ENCODE data around the gene EFS. TPM values are rescaled to one million over a fixed set of nuclear protein-coding genes. Genes with fewer than 3 reads are reported as not detected.

EFS gene
- total and polyA plus RNA-seq, 2 of the 8 experiments (the other 6 are each of a cell fraction or from before 2014, with no cell fraction given), result 27.8 to 28.6 TPM

DNA sequence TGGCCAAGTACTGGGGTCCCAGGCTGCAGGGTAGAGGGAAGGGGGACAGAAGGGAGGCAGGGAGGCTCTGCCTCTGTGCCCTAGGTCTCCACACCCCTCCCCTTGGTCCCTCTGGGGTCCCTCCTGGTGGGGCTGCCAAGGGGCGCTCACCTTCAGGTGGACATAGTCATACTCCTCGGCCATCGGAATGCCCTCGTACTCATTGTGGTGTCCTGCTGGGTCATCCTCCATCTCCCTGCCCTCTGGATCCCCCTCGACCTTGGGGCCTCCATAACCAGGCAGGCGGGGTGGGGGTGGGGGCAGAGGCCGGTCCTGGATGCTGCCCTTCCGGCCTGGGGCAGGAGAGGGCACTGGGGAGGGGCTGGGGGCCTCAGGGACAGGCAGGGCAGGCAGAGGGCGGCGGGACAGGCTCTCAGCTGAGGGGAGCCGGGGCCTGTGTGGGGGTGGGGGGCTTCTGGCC lies 5.8 kb downstream of the EFS start:
- Histone ChIP-seq H2BK12ac (ENCODE audit: low read depth, low read length) (no peak overlapping the region), H3K56ac (replicated peaks; ENCODE audit: insufficient read length, low read depth, low read length) (no peak overlapping the region), H3K36me3 (ENCODE audit: control insufficient read depth in 2 of 4, insufficient read depth in 4 of 4, low read length in 3 of 4) (peaks cover 0 to 22% (median 11%) of the 10 kb centered on the region in 4 experiments; a peak in 4 of 8 replicates), H4K5ac (ENCODE audit: insufficient read length, low read depth, low read length) (no peak overlapping the region), H3K18ac (ENCODE audit: extremely low read depth, low read length) (no peak overlapping the region), H3K27me3 (replicated peaks in 1 of 4; ENCODE audit: control insufficient read depth in 3 of 4, extremely low read depth in 1 of 4, insufficient read depth in 3 of 4, low read length in 3 of 4) (peaks cover 0 to 3% (median 1%) of the 10 kb centered on the region in 4 experiments; a peak in 3 of 7 replicates), H3K4me1 (replicated peaks in 1 of 4; ENCODE audit: control insufficient read depth in 3 of 4, insufficient read depth in 4 of 4, low read length in 3 of 4) (peaks cover 0 to 11% (median 8%) of the 10 kb centered on the region in 4 experiments; a peak in 5 of 7 replicates), H3K9ac (replicated peaks in 1 of 4; ENCODE audit: extremely low read depth in 1 of 4, low read depth in 3 of 4, low read length in 3 of 4) (no peak overlapping the region), H2AK5ac (ENCODE audit: low read depth, low read length) (no peak overlapping the region), H3K4ac (replicated peaks; ENCODE audit: insufficient read length, low read depth, low read length) (no peak overlapping the region), H4K20me1 (replicated peaks in 1 of 2; ENCODE audit: control insufficient read depth in 1 of 2, insufficient read depth in 2 of 2, low read length in 2 of 2) (peaks cover 8 to 12% of the 10 kb centered on the region in 2 experiments), H3K4me2 (ENCODE audit: insufficient read depth in 1 of 2, low read depth in 2 of 2, low read length in 2 of 2) (no peak overlapping the region), H2AFZ (ENCODE audit: low read length) (no peak overlapping the region), H3K9me3 (ENCODE audit: insufficient read depth in 2 of 2, low read depth in 1 of 2, low read length in 1 of 2) (no peaks in the 10 kb centered on the region), H3K79me1 (ENCODE audit: low read depth, low read length) (no peaks in the 10 kb centered on the region), H3K79me2 (ENCODE audit: control insufficient read depth in 1 of 2, insufficient read depth in 2 of 2, low read length in 2 of 2) (no peaks in the 10 kb centered on the region), H3K14ac (ENCODE audit: insufficient read length) (no peak overlapping the region), H4K8ac (ENCODE audit: extremely low read depth, insufficient read depth, low read length) (no peak overlapping the region), H3K4me3 (ENCODE audit: extremely low read depth in 1 of 4, insufficient read depth in 2 of 4, low read depth in 3 of 4, low read length in 4 of 4) (no peak overlapping the region), H2BK5ac (ENCODE audit: low read depth, low read length) (no peak overlapping the region), H3K23ac (ENCODE audit: insufficient read length) (no peak overlapping the region), H2BK120ac (replicated peaks; ENCODE audit: low read depth, low read length) (no peak overlapping the region), H3K27ac (ENCODE audit: low read depth, low read length) (no peak overlapping the region), H2BK20ac (ENCODE audit: low read length) (no peak overlapping the region), H3K23me2 (ENCODE audit: low read depth, low read length) (peaks cover 3% of the 10 kb centered on the region; the same call in 1 of the 2 replicates), H2BK15ac (ENCODE audit: low read length) (no peak overlapping the region), H4K91ac (replicated peaks; ENCODE audit: insufficient read length, low read length) (no peak overlapping the region)
- FAIRE-seq, result no peak
- no peak for DNase-seq (ENCODE audit: low read depth in 1 of 2, low spot score in 2 of 2)
- ChIA-PET CTCF (ENCODE audit: partially characterized antibody) (interaction anchor here (0.6 to 20.9 kb wide), 12 partner anchors 11 to 238 kb away, joined by 3 to 333 read pairs (median 8); partner anchors contain the start of genes CMTM5, IL25, MYH7 and NGDN), POLR2A (ENCODE audit: partially characterized antibody) (interaction anchor here (1.3 to 2.1 kb wide), 3 partner anchors 32 to 57 kb away, joined by 4 to 10 read pairs (median 5); partner anchors contain the start of genes PABPN1 and PPP1R3E)
- WGBS, 2 experiments (ENCODE audit: extremely low coverage in 1 of 2, insufficient coverage in 1 of 2, insufficient read length in 1 of 2, insufficient replicate concordance in 2 of 2, low coverage in 1 of 2, low lambda C conversion rate in 2 of 2, missing lambda C conversion rate in 1 of 2), result 90% methylated on average over 4 of the region's 11 CpGs; no CpG with 5 or more reads in 1 of the 2 experiments
- TF ChIP-seq TBP (IDR thresholded peaks at IDR 0.05; ENCODE audit: low read depth, low read length), result no peak
- TF ChIP-seq CHD1 (IDR thresholded peaks at IDR 0.05; ENCODE audit: low read depth, low read length), result no peak
- no peak for TF ChIP-seq ZNF274 (IDR thresholded peaks at IDR 0.05; ENCODE audit: borderline replicate concordance, extremely low read depth, low read length)
- no peak for TF ChIP-seq EP300 (IDR thresholded peaks at IDR 0.05; ENCODE audit: borderline replicate concordance in 1 of 2, low read depth in 2 of 2, low read length in 2 of 2)
- TF ChIP-seq GTF2F1 (IDR thresholded peaks at IDR 0.05; ENCODE audit: borderline replicate concordance, low read depth, low read length), result no peak
- TF ChIP-seq FOSL1 (IDR thresholded peaks at IDR 0.05; ENCODE audit: insufficient read depth, low read depth, low read length), result no peak
- TF ChIP-seq, protein P1, sequence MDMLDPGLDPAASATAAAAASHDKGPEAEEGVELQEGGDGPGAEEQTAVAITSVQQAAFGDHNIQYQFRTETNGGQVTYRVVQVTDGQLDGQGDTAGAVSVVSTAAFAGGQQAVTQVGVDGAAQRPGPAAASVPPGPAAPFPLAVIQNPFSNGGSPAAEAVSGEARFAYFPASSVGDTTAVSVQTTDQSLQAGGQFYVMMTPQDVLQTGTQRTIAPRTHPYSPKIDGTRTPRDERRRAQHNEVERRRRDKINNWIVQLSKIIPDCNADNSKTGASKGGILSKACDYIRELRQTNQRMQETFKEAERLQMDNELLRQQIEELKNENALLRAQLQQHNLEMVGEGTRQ (IDR thresholded peaks at IDR 0.05; ENCODE audit: low read length), result no peak
- no peak for TF ChIP-seq RNF2 (IDR thresholded peaks at IDR 0.05; ENCODE audit: borderline replicate concordance, low read depth, low read length, missing control alignments, poor library complexity, severe bottlenecking)
- no peak for TF ChIP-seq JUND (IDR thresholded peaks at IDR 0.05; ENCODE audit: low read length)
- no peak for TF ChIP-seq SAP30 (IDR thresholded peaks at IDR 0.05; ENCODE audit: insufficient read depth, insufficient replicate concordance, low read length)
- TF ChIP-seq BCL11A (IDR thresholded peaks at IDR 0.05; ENCODE audit: low read depth in 2 of 2, low read length in 2 of 2), result no peak
